A549 (cell line): ENCODE results near the gene ZNRF2.
"Not testable (repeated sequence)": the region's sequence is repeated elsewhere in the genome, so short reads cannot be mapped to it uniquely, and the experiment has no call there.

Experiments used
- CHD4 ChIP-seq: fragments of 200-600 bp; sonication (generic); IDR thresholded peaks from 2 replicates; pipeline ENCODE4 v1.6.1; 2016; ENCODE audit warnings: antibody characterized with exemption, mild to moderate bottlenecking, borderline replicate concordance
- EP300 ChIP-seq, 2 experiments: fragments of >200 bp; sonication (Bioruptor Twin); formaldehyde crosslinking; IDR thresholded peaks; 2 replicates in 1 of 2; 3 replicates in 1 of 2; pipeline ENCODE4 v1.6.1; 2016 to 2017
- FOSL2 ChIP-seq, 2 experiments: fragments of 450-650 bp in 1 of 2; fragments of >200 bp in 1 of 2; sonication (Bioruptor Twin) in 1 of 2; formaldehyde crosslinking; IDR thresholded peaks; 2 replicates each; pipeline versions ENCODE4 v1.5.0 to v1.6.1; 2016 to 2020; ENCODE audit warnings: mild to moderate bottlenecking in 1 of 2, moderate library complexity in 1 of 2
- JUNB ChIP-seq: fragments of >200 bp; sonication (Bioruptor Twin); formaldehyde crosslinking; IDR thresholded peaks from 2 replicates; pipeline ENCODE4 v1.6.1; 2016
- POLR2A ChIP-seq: IDR thresholded peaks from 2 replicates; pipeline ENCODE4 v1.6.1; 2012; ENCODE audit warnings: mild to moderate bottlenecking, low read length
- RAD21 ChIP-seq, 2 experiments: fragments of >200 bp in 1 of 2; sonication (Bioruptor Twin) in 1 of 2; formaldehyde crosslinking in 1 of 2; IDR thresholded peaks in 1 of 2; conservative IDR thresholded peaks in 1 of 2; 2 replicates in 1 of 2; 3 replicates in 1 of 2; pipeline ENCODE4 v1.6.1; 2012 to 2018; ENCODE audit warnings: inconsistent platforms in 1 of 2
- SMC3 ChIP-seq: fragments of >200 bp; sonication (Bioruptor Twin); formaldehyde crosslinking; IDR thresholded peaks from 3 replicates; pipeline ENCODE4 v1.6.1; 2018; ENCODE audit warnings: inconsistent platforms
- ZFP36 ChIP-seq: fragments of 450-650 bp; IDR thresholded peaks from 2 replicates; pipeline ENCODE4 v1.6.1; 2014; ENCODE audit warnings: borderline replicate concordance; ENCODE audit not compliant: partially characterized antibody
- TF ChIP-seq, protein P1 (sequence below): IDR thresholded peaks from 2 replicates; pipeline ENCODE4 v1.6.1; 2012
- TF ChIP-seq, protein P2 (sequence below): fragments of 200-600 bp; sonication (generic); IDR thresholded peaks from 2 replicates; pipeline ENCODE4 v1.6.1; 2016; ENCODE audit warnings: antibody characterized with exemption, mild to moderate bottlenecking, moderate library complexity
- TF ChIP-seq, protein P3 (sequence below): fragments of >200 bp; sonication (Bioruptor Twin); formaldehyde crosslinking; IDR thresholded peaks from 3 replicates; pipeline ENCODE4 v1.5.1; 2016

DNA sequence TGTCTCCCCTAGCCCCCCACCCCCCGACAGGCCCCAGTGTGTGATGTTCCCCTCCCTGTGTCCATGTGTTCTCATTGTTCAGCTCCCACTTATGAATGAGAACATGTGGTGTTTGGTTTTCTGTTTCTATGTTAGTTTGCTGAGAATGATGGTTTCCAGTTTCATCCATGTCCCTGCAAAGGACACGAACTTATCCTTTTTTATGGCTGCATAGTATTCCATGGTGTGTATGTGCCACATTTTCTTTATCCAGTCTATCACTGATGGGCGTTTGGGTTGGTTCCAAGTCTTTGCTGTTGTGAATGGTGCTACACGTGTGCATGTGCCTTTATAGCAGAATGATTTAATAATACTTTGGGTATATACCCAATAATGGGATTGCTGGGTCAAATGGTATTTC is 96.4 kb downstream of the ZNRF2 start:
- not testable (repeated sequence) for TF ChIP-seq POLR2A; EP300 (IDR thresholded peaks at IDR 0.05); FOSL2 (IDR thresholded peaks at IDR 0.05); FOSL2 (CRISPR knock-in tag; IDR thresholded peaks at IDR 0.05); JUNB; RAD21 (conservative IDR thresholded peaks at IDR 0.05 in 1 of 2, IDR thresholded peaks at IDR 0.05 in 1 of 2); SMC3; ZFP36; CHD4
- TF ChIP-seq, protein P1, sequence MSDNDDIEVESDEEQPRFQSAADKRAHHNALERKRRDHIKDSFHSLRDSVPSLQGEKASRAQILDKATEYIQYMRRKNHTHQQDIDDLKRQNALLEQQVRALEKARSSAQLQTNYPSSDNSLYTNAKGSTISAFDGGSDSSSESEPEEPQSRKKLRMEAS = not testable (repeated sequence)
- TF ChIP-seq, protein P2, sequence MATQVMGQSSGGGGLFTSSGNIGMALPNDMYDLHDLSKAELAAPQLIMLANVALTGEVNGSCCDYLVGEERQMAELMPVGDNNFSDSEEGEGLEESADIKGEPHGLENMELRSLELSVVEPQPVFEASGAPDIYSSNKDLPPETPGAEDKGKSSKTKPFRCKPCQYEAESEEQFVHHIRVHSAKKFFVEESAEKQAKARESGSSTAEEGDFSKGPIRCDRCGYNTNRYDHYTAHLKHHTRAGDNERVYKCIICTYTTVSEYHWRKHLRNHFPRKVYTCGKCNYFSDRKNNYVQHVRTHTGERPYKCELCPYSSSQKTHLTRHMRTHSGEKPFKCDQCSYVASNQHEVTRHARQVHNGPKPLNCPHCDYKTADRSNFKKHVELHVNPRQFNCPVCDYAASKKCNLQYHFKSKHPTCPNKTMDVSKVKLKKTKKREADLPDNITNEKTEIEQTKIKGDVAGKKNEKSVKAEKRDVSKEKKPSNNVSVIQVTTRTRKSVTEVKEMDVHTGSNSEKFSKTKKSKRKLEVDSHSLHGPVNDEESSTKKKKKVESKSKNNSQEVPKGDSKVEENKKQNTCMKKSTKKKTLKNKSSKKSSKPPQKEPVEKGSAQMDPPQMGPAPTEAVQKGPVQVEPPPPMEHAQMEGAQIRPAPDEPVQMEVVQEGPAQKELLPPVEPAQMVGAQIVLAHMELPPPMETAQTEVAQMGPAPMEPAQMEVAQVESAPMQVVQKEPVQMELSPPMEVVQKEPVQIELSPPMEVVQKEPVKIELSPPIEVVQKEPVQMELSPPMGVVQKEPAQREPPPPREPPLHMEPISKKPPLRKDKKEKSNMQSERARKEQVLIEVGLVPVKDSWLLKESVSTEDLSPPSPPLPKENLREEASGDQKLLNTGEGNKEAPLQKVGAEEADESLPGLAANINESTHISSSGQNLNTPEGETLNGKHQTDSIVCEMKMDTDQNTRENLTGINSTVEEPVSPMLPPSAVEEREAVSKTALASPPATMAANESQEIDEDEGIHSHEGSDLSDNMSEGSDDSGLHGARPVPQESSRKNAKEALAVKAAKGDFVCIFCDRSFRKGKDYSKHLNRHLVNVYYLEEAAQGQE = not testable (repeated sequence)
- TF ChIP-seq, protein P3, sequence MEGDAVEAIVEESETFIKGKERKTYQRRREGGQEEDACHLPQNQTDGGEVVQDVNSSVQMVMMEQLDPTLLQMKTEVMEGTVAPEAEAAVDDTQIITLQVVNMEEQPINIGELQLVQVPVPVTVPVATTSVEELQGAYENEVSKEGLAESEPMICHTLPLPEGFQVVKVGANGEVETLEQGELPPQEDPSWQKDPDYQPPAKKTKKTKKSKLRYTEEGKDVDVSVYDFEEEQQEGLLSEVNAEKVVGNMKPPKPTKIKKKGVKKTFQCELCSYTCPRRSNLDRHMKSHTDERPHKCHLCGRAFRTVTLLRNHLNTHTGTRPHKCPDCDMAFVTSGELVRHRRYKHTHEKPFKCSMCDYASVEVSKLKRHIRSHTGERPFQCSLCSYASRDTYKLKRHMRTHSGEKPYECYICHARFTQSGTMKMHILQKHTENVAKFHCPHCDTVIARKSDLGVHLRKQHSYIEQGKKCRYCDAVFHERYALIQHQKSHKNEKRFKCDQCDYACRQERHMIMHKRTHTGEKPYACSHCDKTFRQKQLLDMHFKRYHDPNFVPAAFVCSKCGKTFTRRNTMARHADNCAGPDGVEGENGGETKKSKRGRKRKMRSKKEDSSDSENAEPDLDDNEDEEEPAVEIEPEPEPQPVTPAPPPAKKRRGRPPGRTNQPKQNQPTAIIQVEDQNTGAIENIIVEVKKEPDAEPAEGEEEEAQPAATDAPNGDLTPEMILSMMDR = not testable (repeated sequence)
